Adrenal gland (tissue), 12 donors: Measurements from ENCODE around the gene ITIH3. TPM values are rescaled to one million over a fixed set of nuclear protein-coding genes. Genes with fewer than 3 reads are reported as not detected.

Experiments
- DNase-seq, 7 donors: peaks; one replicate each; pipeline ENCODE4 v3.0.0-alpha.2; 2019 to 2020
- H3K27ac ChIP-seq, 5 donors: fragments of 200-600 bp; sonication (generic) in 4 of 5; 1 replicate in 3 of 5; 2 replicates in 2 of 5; pipeline versions ENCODE4 v1.5.1 to v1.8.0; 2016 to 2020; ENCODE audit warnings: mild to moderate bottlenecking in 1 of 5
- H3K27me3 ChIP-seq: fragments of 200-600 bp; 2 replicates; pipeline ENCODE4 v1.8.0; 2021
- H3K36me3 ChIP-seq, 2 donors: fragments of 200-600 bp; replicated peaks in 1 of 2; 1 replicate in 1 of 2; 2 replicates in 1 of 2; pipeline versions ENCODE4 v1.5.1 to v1.8.0; 2018 to 2022
- H3K4me1 ChIP-seq, 2 donors: fragments of 200-600 bp; replicated peaks in 1 of 2; 1 replicate in 1 of 2; 2 replicates in 1 of 2; pipeline versions ENCODE4 v1.5.1 to v1.8.0; 2018 to 2021
- H3K4me3 ChIP-seq, 4 donors: fragments of 200-600 bp; sonication (generic) in 3 of 4; one replicate each; pipeline ENCODE4 v1.5.1; 2016 to 2018
- H3K9me3 ChIP-seq, 3 donors: fragments of 200-600 bp; sonication (generic) in 1 of 3; replicated peaks in 1 of 3; 1 replicate in 2 of 3; 2 replicates in 1 of 3; pipeline versions ENCODE4 v1.5.1 to v1.8.0; 2016 to 2021
- CTCF ChIP-seq, 6 experiments: fragments of 450-650 bp in 4 of 6; fragments of 200-600 bp in 2 of 6; sonication (generic) in 1 of 6; IDR thresholded peaks; 1 replicate in 5 of 6; 2 replicates in 1 of 6; pipeline versions ENCODE4 v1.5.1 to v1.8.0; 2016 to 2021; ENCODE audit warnings: antibody characterized with exemption in 6 of 6, mild to moderate bottlenecking in 2 of 6, moderate library complexity in 1 of 6
- POLR2A ChIP-seq, 2 donors: fragments of 450-650 bp; IDR thresholded peaks; one replicate each; pipeline ENCODE4 v1.6.1; 2017; ENCODE audit warnings: antibody characterized with exemption in 2 of 2, mild to moderate bottlenecking in 2 of 2, moderate library complexity in 1 of 2
- WGBS, 4 donors: extraction: QIAGEN DNeasy Blood & Tissue Kit in 2 of 4; methylation state at CpG; one replicate each; pipeline versions ENCODE4 v1.1.5 to v1.1.7; 2013 to 2017; 5-methylcytosine and 5-hydroxymethylcytosine counted together
- intact Hi-C, 2 donors: fragments of 100-400 bp; cut with DNase I; formaldehyde crosslinking; loops; one replicate each; pipeline versions ENCODE4 v1.14.1 to v1.15.0; 2022 to 2023
- polyA plus RNA-seq, 3 donors: library from polyadenylated mRNA; stranded (reverse); fragments of 200-250 nt in 2 of 3; fragments of 350-450 nt in 1 of 3; fragmentation: Illumina TruSeq in 1 of 3; extraction: RNeasy Lipid Tissue Mini Kit (QIAGEN cat#74804) in 1 of 3; gene quantifications; one replicate each; pipeline ENCODE4 v1.2.3, GENCODE V29; 2013 to 2014
- total RNA-seq, 9 donors: library from RNA; depleted of rRNA in 4 of 9; stranded (reverse); fragments of >200 nt in 4 of 9; fragments of 120-200 nt in 1 of 9; fragmentation: NEBNext Ultra II Directional in 1 of 9; extraction: Animal tissue kit (Norgen Biotek cat#: 25700) in 1 of 9; gene quantifications; one replicate each; pipeline versions ENCODE4 v1.1.0 to v1.2.4, GENCODE V29; 2013 to 2023
- donor health status: healthy with polysubstance abuse.
- donor health status: Bipolar disorder and iron deficiency.
- donor health status: DM: yes; HTN: yes; CAD: no.
- donor health status: DM: no; HTN: no; CAD: no.
- donor health status: DM: no; HTN: no; CAD: no.
- donor health status: DM: yes; HTN: yes; CAD: no.

ITIH3 gene
- total and polyA plus RNA-seq, 12 donors = 0.18 to 31.7 (median 3.2) TPM

GRCh38 chr3:52813810-52814209 is 19.2 kb downstream of the ITIH3 start:
- no peak for DNase-seq
- no peaks in the 10 kb centered on the region for H3K4me1 ChIP-seq
- H3K27me3 ChIP-seq = no peaks in the 10 kb centered on the region
- H3K27ac ChIP-seq = no peak overlapping the region
- no peak for TF ChIP-seq POLR2A (IDR thresholded peaks at IDR 0.05)
- TF ChIP-seq CTCF (IDR thresholded peaks at IDR 0.05) = no peak
- H3K9me3 ChIP-seq = no peaks in the 10 kb centered on the region
- no peak overlapping the region for H3K4me3 ChIP-seq
- 82 to 91% (median 88%) methylated on average over 3 to 8 of the region's 8 CpGs for WGBS, 4 donors
- intact Hi-C loops = no loop called here
- H3K36me3 ChIP-seq = no peaks in the 10 kb centered on the region

- peaks cover 0 to 3% of the 10 kb centered on the region in 2 donors for H3K36me3 ChIP-seq
Observed at GRCh38 chr3:52816199-52816598, 21.6 kb downstream of the ITIH3 start.

GRCh38 chr3:52816654-52817053 is 22.1 kb downstream of the ITIH3 start:
- Histone ChIP-seq H3K4me1 (no peaks in the 10 kb centered on the region), H3K36me3 (peaks cover 0 to 3% of the 10 kb centered on the region in 2 donors), H3K9me3 (no peaks in the 10 kb centered on the region), H3K27ac (no peak overlapping the region), H3K4me3 (no peak overlapping the region), H3K27me3 (no peaks in the 10 kb centered on the region)
- DNase-seq = no peak
- 92 to 100% (median 94%) methylated on average over 3 to 10 of the region's 10 CpGs for WGBS, 4 donors
- TF ChIP-seq CTCF (IDR thresholded peaks at IDR 0.05) = no peak
- no peak for TF ChIP-seq POLR2A (IDR thresholded peaks at IDR 0.05)
- intact Hi-C loops = no loop called here

More at GRCh38 chr3:52816199-52816598, 21.6 kb downstream of the ITIH3 start:
- Histone ChIP-seq H3K9me3 (no peaks in the 10 kb centered on the region), H3K27ac (no peak overlapping the region), H3K27me3 (no peaks in the 10 kb centered on the region), H3K4me1 (no peaks in the 10 kb centered on the region), H3K4me3 (no peak overlapping the region)
- TF ChIP-seq CTCF (IDR thresholded peaks at IDR 0.05) (no peak), POLR2A (IDR thresholded peaks at IDR 0.05) (no peak)
- intact Hi-C loops = no loop called here
- WGBS, 4 donors = 84 to 94% (median 92%) methylated on average over 3 to 6 of the region's 6 CpGs
- DNase-seq = no peak

- no peak overlapping the region for H3K4me3 ChIP-seq
- no peak overlapping the region for H3K27ac ChIP-seq
- no peaks in the 10 kb centered on the region for H3K4me1 ChIP-seq
- no peak for TF ChIP-seq CTCF (IDR thresholded peaks at IDR 0.05)
- TF ChIP-seq POLR2A (IDR thresholded peaks at IDR 0.05) = no peak
- intact Hi-C loops = no loop called here
- H3K36me3 ChIP-seq = peaks cover 0 to 3% of the 10 kb centered on the region in 2 donors
- DNase-seq = no peak
- H3K9me3 ChIP-seq = no peaks in the 10 kb centered on the region
- no peaks in the 10 kb centered on the region for H3K27me3 ChIP-seq
- 95 to 99% (median 97%) methylated on average over 8 to 10 of the region's 10 CpGs for WGBS, 4 donors
Observed at GRCh38 chr3:52817221-52817620, 22.6 kb downstream of the ITIH3 start.
